Astrocyte of the cerebellum (primary cell): Measurements from ENCODE around the gene BANF2.

Experiments
- DNase-seq: peaks from one replicate; pipeline ENCODE4 v3.0.0-alpha.2; 2011; ENCODE audit warnings: low read depth
- H3K4me3 ChIP-seq: 2 replicates; pipeline ENCODE4 v1.5.1; 2011; ENCODE audit warnings: mild to moderate bottlenecking, low read depth, low read length, moderate library complexity
- CTCF ChIP-seq: IDR thresholded peaks from 2 replicates; pipeline ENCODE4 v1.5.1; 2012; ENCODE audit warnings: low read length, low read depth, moderate library complexity, mild to moderate bottlenecking; ENCODE audit errors: missing control alignments
- in situ Hi-C: cut with HindIII; loops from 2 replicates; pipeline ENCODE4 v1.10.0; 2017; ENCODE audit warnings: low sequenced_read_pairs

Gene BANF2

GRCh38 chr20:17714597-17714996 is 14.8 kb downstream of the BANF2 start:
- in situ Hi-C loops: loop anchor here (5.0 kb wide), 1 partner anchor 43 kb away; no protein-coding TSS in a partner anchor
- no peak for DNase-seq
- TF ChIP-seq CTCF: no peak
- H3K4me3 ChIP-seq: no peak overlapping the region

- in situ Hi-C loops: no loop called here
- no peak for DNase-seq
- H3K4me3 ChIP-seq: no peak overlapping the region
- TF ChIP-seq CTCF: no peak
These were observed 15.3 kb downstream of the BANF2 start for GRCh38 chr20:17715075-17715474.

- no peak for DNase-seq
- no peak for TF ChIP-seq CTCF
- in situ Hi-C loops: no loop called here
These were observed 16.6 kb downstream of the BANF2 start for GRCh38 chr20:17716331-17716730.

GRCh38 chr20:17720755-17721154 is 21.0 kb downstream of the BANF2 start:
- TF ChIP-seq CTCF: no peak
- in situ Hi-C loops: no loop called here
- H3K4me3 ChIP-seq: no peak overlapping the region

More at GRCh38 chr20:17716331-17716730, 16.6 kb downstream of the BANF2 start:
- no peak overlapping the region for H3K4me3 ChIP-seq

GRCh38 chr20:17721802-17722486 is 22.2 kb downstream of the BANF2 start:
- in situ Hi-C loops: no loop called here
- no peak overlapping the region for H3K4me3 ChIP-seq
- DNase-seq: no peak
- TF ChIP-seq CTCF: no peak

More at GRCh38 chr20:17720755-17721154, 21.0 kb downstream of the BANF2 start:
- DNase-seq: no peak

- H3K4me3 ChIP-seq: no peak overlapping the region
- DNase-seq: no peak
- no peak for TF ChIP-seq CTCF
- in situ Hi-C loops: no loop called here
These were observed 22.9 kb downstream of the BANF2 start for GRCh38 chr20:17722493-17723300.
